Neural progenitor cell (in vitro differentiated cells): ENCODE measurements around the gene CCDC124.

Experiments
- EZH2 ChIP-seq: fragments of 200-600 bp; sonication (generic); IDR thresholded peaks from 2 replicates; pipeline ENCODE4 v1.6.1; 2017; ENCODE audit warnings: antibody characterized with exemption, mild to moderate bottlenecking, moderate library complexity
- TF ChIP-seq, protein P1 (sequence below): fragments of 200-600 bp; sonication (generic); IDR thresholded peaks from 2 replicates; pipeline ENCODE4 v1.5.1; 2017; ENCODE audit warnings: antibody characterized with exemption, mild to moderate bottlenecking

GRCh38 chr19:17909003-17909732 is 23.6 kb upstream of the CCDC124 start:
- TF ChIP-seq, protein P1, sequence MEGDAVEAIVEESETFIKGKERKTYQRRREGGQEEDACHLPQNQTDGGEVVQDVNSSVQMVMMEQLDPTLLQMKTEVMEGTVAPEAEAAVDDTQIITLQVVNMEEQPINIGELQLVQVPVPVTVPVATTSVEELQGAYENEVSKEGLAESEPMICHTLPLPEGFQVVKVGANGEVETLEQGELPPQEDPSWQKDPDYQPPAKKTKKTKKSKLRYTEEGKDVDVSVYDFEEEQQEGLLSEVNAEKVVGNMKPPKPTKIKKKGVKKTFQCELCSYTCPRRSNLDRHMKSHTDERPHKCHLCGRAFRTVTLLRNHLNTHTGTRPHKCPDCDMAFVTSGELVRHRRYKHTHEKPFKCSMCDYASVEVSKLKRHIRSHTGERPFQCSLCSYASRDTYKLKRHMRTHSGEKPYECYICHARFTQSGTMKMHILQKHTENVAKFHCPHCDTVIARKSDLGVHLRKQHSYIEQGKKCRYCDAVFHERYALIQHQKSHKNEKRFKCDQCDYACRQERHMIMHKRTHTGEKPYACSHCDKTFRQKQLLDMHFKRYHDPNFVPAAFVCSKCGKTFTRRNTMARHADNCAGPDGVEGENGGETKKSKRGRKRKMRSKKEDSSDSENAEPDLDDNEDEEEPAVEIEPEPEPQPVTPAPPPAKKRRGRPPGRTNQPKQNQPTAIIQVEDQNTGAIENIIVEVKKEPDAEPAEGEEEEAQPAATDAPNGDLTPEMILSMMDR: no peak
- TF ChIP-seq EZH2: no peak
